GM19043 (cell line): ENCODE results near the gene SLC43A1.

Source experiments
- ATAC-seq: cut with Tn5 transposase; IDR thresholded peaks from one replicate; pipeline ENCODE4 v1.9.1; 2021; ENCODE audit warnings: low read depth; ENCODE audit not compliant: unreplicated experiment

Gene SLC43A1

DNA sequence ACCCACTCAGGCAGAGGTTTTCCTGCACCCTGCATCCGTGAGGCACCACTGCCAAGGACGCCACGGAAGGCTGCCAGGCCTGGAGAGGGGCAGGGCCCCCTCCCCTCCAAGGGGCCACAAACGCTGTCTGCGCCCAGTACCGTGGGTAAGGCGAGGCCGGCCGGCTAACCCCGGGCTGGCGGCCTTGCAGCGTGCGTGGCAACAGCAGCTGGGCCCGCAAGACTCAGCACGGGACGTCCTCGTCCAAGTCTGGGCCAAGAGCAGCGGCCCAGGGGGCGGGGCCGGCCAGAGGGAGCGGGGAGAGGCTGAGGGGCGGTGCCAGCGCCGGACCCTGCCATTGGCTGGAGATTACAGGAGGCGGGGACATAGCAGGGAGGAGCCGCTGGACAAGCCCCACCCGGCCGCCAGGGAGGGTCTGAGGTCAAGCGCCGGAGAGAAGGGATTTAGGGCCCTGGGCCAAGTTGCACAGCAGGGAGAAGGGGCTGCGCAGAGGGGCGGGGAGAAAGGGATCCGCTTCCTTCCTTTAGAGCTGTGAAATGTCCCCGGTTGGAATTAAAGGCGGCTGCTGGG is 16.0 kb downstream of the SLC43A1 start:
- peak; percentile 100 for ATAC-seq

DNA sequence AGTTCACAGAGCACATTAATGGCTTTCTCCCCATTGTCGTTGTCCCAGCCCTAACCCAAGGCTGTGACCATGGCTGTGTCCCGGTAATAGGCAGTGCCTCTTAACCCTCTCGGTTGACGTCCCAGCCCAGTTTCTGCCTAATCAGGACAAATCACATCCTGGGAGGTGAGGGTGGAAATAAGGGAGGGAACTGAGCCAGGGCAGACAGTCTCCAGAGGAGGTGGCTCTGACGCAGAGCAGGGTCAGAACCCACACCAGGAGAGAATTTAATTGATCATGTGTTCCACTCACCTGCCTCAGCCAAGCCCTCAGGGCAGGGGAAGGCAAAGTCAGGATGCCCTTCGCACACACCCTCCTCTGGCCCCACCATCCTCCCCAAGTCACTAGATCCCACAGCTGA is 17.0 kb downstream of the SLC43A1 start:
- ATAC-seq, result no peak

DNA sequence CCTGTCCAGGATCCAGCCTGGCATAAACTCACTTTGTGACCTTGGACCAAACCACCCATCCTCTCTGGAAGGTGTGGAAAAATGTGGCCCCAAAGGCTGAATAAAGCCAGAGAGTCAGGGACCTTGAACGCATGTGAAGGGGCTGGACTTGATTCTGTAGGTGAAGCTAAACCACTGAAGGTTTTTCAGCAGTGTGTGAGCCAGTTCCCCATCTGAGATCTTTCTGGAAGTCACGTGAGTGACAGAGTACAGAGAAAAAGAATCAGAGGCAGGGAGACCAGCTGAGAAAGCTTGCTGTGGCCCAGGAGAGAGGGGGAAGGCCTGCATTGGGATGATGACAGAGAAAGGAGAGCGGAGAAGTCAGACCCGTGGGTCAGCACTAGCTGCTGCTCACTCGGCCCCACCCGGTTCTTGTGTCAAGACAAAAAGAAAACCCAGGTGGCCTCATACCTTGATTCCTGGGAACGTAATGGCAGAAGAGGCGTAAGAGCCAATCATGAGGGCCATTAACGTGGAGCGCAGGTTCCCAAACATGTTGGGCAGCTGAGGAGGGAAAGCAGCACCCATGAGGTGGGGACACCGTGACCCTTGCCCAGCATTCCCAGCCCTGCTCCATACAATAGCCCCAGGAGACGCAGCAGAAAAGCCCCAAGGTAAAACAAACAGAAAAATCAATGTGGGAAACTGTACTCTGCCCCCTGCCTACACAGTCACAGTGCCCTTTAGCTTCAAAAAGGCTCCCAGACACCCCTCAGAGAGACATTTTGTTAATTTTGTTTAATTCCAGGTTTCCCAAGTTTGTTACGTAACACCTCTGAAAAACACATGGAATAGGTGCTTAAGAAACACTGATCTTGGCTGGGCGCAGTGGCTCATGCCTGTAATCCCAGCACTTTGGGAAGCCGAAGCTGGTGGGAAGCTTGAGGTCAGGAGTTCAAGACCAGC is 17.9 kb downstream of the SLC43A1 start:
- ATAC-seq, result no peak

DNA sequence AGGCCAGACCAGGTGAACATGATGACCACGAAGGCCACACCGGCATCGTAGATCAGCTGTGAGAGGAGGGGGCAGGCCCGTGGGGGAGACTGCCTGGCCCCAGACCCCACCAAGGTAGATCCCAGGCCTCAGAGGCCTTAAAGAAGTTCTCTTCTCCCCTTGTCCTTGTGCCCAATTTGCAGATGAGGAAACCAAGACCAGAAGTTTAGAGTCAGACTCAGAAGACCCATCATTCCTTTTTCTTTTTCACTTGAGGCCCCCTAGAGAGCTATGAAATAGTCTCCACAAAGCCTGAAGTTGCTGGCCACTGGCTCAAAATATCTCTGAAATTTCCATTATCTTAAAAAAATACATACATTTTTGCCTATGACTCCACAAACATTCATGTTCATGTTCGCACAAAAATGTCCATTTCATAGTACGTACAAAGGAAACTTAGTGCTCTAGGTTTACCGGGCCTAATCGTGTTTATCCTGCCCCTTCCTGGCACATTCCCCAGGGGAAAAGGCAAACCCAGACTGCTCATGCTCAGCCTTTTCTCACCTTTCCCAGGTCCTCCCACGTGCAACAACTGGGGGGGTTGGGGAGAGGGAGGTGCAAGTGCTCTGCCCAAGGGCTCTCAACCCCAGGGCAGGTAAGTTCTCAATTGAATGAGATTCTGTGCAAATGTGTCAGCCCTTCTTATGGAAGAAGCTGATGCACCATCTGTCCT is 19.2 kb downstream of the SLC43A1 start:
- ATAC-seq, result no peak

DNA sequence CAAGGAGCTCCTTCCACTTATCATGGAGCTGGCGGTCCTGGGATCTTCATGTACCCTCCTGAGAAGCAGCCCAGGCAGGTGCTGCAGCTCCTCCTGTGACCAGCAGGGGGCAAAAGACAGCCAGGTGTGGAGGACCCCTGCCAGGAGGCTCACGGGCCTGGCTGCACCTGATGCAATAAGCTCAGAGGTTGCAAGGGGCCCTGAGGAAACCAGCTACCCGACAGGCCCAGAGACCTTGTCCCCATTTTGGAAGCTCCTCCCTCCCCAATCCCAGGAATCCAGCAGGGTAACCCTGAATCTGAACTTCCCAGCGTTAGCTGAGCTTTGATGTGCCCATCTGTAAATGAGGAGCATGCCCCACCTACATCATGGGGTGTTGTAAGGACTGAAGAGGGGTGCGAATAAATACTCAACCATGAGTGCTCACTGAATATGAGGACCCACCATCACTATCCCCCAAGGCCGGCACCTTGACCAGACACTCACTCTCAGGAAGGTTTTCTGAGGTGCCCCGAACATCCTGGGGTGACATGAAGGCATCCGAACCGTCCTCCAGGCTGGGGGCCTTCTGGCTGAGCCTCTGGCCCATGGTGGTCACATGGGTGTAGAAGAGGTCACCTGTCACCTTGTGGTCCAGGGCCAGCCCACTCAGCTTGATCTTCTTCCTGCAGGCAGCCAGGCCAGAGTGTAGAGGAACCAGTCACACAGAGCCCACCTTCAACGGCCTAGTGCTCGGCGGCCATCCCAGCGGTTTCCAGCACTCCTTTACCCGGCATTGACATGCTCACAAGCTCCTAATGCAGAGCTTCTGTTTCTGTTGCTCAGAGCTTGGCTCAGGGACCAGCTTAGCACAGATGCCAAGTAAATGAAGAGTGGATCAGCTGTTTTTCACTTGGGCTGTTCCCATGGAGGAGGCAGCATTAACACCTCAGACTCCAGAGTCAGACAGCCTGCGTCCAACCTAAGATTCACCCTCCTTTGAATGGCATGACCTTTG is 21.7 kb downstream of the SLC43A1 start:
- peak; percentile 58 for ATAC-seq

DNA sequence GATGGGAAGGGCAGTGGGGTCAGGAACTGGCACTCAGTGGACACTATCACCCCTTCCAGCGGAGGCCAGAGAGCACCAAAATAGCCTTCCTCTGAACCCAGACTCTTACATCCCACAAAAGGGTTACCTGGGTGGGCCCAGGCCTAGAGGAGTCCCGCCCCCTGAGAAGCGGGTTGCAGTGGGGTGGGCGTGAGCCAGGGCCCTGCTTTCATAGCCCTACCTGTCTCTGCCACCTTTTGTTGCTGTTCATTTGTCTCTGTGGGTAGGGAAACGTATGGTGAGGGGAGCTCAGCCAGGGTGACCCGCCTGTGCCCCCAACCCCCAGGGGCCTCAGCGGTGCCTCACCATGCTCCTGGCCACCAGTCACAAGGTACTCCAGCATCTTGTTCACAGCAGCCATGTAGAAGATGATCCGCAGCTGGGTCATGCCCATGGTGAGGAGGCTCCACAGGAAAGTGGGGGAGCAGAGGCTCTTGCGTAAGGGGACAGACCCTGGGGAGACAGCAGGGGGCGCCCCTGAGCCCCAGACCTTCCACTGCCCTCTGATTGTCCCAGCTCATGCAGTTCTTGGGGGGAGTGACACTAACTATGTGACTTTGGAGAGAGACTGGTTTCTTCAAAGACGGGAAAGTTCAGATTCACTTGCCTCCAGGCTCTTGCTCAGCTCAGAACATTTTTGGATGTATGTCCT is 24.0 kb downstream of the SLC43A1 start:
- ATAC-seq, result no peak

DNA sequence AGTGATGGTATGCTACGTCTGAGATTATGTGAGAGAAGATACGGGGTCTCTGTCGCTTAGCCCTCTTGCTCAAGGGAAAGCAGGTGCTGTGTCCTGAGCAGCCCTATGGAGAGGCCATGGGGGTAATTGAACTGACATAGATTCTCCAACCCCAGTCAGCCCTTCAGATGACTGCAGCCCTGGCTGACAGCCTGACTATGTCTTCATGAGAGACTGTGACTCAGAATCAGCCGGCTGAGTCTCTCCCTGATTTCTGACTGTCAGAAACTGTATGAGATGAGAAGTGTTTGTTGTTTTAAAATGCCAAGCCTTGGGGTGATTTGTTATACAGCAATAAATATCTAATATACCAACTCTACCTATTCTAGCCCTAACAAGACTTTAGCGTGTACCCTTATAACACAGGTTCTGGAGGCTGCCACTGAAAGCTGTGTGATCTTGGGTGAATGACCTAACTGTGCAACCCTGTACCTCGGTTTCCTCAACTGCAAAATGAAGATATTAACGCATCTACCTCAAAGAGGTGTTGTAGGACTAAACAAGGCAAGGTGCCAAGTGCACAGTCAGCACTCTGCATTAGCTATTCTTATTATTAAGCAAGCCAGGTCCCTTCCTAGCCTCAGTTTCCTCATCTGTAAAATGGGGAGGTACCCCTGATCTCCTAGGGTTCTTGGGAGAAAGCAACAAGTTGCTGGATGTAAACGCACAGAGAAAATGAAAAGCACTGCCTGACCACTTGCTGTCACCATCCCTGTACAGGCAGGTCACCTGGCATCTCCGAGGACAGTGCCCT is 24.9 kb downstream of the SLC43A1 start:
- no peak for ATAC-seq

DNA sequence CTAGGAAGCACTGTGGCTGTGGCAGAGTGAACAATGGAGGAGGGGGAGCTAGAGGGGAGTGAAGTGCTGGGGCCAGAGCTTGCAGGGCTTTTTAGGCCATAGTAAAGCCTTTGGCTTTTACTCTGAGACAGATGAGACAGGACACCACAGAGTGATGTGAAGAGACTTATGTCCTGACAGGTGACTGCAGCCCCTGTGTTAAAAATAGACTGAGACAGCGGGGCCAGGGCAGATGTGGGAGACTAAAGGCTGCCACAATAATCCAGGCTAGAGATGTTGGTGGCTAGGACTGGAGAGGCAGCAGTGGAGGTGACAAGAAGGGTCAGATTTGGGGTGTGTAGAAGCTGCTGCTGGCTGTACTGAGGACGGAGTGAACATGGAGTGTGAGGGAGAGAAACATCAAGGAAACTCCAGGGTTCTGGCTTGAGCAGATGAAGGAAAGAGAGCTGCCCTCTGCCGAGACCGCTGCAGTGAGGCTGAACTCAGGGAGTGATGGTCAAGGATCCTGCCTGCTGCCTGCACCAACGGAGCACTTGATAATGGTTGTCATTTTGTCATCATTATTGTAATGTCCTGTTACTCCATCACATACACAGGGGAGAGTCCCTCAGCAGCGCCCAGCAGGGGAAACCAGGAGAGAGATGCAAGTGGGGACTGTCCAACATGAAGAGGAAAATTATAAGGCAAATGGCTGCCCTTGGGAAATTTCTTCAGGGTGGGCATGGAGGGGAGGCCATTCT is 27.4 kb downstream of the SLC43A1 start:
- no peak for ATAC-seq

DNA sequence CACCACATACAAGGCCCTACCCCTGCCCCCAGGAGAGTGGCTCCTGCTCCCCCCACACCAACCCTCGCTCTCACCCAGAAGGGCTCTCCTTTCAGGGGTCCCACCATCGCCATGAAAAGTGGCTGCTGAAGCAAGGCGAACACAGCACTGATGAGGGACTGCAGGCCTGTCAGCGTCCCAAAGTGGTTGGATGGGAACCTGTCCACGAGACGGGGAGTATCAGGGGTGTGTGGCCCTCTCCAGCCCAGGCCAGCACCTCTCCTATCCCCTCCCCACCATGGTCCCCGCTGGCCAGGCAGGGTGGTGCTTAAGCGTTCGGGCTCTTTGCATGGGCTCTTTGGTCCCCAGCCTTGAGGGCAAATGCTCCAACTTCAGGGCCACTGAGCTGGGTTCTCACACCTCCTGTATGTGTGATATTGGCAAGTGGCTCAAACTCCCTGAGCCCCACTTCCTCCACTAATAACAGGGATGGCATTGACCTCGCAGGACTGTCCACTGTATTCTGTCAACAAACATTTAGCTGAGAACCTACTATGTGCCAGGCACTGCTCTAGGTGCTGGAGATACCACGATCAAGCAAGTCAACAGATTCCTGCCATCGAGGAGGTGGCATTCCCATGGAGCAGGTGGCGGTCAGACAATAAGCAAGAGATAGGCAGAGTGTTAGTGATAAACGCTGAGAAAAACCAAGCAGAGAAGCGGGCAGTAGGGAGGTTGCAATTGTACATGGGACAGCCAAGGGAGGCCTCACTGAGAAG is 28.3 kb downstream of the SLC43A1 start:
- ATAC-seq, result no peak

DNA sequence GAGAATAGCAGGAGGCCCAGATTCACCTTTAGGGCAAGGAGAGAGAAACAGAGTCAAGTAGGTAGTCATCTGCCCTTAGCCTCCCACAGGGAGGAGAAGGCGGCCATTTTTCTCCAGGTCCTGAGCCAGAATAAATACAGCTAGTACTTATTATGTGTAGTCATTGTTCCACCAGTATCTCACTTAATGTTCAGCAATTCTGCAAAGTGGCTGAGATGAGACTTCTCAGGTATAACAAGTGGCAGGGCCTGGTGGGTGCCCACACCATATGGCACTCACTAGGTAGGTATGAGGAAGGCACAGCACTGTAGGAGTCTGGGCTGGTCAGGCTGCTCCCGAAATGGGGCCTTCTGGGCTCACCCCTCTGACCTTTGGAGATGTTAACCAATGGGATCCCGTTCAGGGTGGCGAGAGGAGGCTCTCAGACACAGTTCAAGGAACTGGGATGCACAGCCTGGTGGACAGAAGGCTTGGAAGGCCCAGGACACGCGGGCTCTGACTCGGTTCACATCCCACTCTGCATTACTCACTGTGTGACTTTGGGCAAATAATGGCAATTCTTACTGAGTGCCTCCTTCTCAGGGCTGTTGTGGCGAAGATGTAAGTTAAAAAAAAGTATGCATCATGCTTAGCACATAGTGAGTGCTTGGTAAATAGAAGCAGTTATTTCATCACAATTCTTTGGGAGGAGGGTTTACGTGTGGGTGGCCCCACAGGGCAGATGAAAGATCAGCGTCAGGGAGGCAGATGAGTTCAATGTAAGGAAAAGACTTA is 30.1 kb downstream of the SLC43A1 start:
- ATAC-seq, result no peak

DNA sequence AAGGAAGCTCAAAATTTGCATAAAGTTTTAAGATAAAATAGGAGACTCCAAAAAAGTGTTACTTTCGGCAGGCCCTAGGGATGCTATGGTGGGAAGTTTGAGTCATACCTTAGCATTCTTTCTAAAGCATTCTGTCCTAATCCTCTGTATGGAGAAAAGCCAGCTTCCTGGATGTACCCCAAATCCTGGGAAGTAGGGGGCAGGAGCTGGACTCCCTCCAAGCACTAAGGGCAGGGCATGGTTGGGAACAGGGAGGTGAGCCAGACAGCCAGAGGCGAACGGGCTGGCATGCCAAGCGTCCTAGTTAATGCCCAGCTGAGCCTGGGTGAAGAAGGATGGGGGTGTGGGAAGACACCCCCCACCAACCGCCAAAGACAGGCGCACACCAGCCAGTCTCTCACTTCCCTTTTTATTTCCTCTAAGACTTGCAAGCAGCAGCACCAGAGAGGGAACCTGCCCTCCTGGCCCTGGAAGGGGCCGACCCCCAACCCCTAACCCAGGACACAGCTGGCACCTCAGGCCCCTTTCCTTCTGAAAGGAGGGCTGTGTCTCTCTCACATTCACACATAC is 31.3 kb downstream of the SLC43A1 start:
- ATAC-seq, result peak; percentile 52

DNA sequence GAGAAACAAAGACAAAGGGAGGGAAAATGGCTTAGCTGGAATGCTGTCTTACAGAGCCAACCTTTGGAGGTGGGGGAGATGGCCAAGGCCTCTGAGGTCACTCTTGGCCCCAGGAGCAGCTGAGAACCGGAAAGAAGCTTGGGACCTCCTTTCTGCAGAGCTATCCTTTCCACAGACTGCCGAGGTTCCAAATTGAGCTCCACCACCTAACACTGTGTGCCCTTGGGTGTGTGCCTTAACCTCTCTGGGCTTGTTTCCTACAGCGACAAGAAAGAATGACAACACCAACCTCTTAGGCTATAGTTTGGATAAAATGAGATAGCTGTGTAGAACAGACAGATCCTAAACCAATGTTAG is 32.0 kb downstream of the SLC43A1 start:
- no peak for ATAC-seq

DNA sequence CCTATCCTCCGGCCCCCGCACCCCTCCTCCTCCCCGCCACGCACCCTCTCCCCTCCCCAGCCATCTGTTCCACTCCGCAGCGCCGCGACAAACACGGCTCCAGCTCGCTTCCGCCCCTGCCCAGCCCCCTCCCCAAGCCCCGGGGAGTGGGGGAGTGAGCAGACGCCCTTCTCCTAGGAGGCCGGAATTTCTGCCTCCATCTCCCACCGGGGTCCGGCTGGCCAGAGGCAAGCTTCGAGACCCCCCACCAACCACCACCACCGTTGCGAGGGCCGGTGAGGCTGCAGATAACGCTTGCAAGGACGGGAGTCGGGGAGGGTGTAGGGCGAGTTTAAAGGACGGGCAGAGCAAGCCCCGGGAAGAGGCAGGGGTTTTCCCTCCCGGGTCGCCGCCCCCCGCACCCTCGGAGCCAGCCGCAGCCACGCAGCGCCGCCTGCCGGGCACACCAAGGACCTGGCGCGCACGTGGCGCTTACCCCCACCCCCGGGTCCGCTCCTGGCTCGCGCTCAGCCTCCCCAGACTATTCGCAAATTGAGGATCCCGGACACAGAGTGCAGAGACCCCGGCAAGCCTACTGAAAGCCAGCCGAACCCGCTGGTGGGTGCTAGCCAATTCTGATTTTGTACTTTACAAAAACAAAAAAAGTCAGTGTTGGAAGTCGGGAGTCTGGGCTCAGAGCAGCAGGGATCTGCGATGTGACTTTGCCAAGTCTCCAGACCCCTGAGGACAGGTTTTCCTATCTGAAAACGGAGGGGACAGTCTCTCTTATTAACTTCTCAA is 32.5 kb downstream of the SLC43A1 start:
- ATAC-seq, result peak; percentile 40

DNA sequence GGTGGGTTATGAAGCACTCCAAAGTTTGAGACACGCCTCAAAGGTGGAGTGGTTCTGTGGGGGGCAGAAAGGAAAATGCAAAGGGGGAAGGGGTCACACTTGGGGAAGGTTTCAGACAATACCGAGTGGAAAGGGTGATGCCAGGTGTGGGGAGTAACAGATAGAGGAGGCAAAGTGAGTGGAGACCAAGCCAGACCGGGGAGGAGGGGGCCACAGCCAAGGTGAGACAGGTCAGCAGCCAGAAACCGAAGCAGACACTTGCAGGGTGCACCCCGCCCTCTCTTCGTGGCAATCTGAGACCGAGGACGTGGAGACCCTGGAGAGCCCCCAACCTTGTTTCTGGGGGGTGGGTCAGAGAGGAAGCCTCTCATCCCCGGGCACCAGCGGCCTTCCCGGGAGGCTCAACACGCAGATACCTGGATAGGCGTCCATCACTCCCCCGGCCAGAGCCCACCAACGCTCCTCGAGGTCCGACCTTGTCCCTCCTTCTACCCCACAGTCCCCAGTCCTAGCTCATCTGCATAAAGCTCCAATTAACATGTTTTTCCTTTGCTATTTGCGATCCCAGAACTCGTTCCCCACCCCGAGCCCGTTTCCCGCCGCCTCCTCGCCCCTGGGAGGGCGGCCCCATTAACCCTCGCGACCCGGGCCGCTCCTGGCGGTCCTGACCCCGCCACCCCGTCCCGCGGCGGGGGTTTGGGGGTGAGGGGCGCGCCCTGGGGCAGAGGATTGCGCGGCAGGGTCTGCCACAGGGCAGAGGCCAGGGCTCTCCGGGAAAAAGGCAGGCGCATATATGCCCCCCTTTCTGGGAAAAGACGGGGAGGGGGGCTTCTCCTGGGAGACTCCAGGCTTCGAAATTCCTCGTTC is 33.4 kb downstream of the SLC43A1 start:
- ATAC-seq, result no peak

DNA sequence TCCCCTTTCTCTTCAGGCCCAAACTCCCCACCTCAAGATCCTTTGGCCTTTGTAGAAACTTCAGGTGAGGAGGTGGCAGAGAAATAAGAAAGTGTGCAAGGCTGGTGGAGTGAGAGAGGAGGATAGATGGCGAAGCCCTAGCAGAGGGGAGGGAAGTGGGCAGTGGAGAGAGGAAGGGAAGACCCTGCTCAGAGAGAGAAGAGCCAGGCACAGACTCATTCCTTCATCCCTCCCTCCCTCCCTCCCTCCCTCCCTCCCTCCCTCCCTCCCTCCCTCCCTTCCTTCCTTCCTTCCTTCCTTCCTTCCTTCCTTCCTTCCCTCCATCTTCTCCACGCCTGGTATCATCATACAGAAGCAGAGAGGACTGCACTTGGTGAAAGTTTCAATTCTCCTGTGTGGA is 34.2 kb downstream of the SLC43A1 start:
- ATAC-seq, result no peak
